ENCODE measurements around the gene ADAMTS7.

GRCh38 chr15:78842519-78842918 lies 31.3 kb upstream of the ADAMTS7 start:
- TF ChIP-seq ZNF660 (tag by site-specific recombination; IDR thresholded peaks at IDR 0.05), result no peak
- TF ChIP-seq CTCF (tag by site-specific recombination; IDR thresholded peaks at IDR 0.05), result no peak
- no peak for TF ChIP-seq TCF7L2 (IDR thresholded peaks at IDR 0.05; ENCODE audit: borderline replicate concordance, low read depth, low read length)
- no peak for TF ChIP-seq ZFP41 (tag by site-specific recombination; IDR thresholded peaks at IDR 0.05; ENCODE audit: borderline replicate concordance)
